Measurements from ENCODE around the gene SMYD3.

Gene SMYD3

DNA sequence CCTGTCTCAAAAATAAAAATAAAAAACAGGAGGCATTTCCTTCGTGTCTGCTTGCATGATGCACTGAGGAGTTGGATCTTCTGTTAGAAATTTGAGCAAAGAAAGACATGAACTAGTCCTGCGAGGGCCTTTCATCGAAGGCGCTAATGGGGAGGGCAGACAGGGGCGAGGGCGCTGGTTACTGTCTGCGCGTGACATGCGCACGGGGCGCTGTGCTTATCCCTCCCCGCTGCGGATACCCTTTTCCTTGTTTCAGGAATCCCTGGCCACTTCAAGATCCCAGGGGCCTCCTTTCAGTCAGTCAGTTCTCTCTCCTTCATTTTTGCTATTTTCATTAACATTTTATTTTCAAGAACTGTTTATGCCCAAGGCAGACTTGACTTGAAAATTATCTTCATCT is 806.4 kb downstream of the SMYD3 start:
- no peak for DNase-seq
